Hematopoietic multipotent progenitor cell (in vitro differentiated cells): Measurements from ENCODE around the gene DIPK1B. TPM values are rescaled to one million over a fixed set of nuclear protein-coding genes. Genes with fewer than 3 reads are reported as not detected.

Experiments used
- DNase-seq, 3 donors: peaks; one replicate each; pipeline ENCODE4 v3.0.0-alpha.2; 2011 to 2015; ENCODE audit warnings: low read depth in 2 of 3, low spot score in 2 of 3
- total RNA-seq: library from RNA; depleted of rRNA; stranded (reverse); fragments of >200 nt; gene quantifications from one replicate; pipeline ENCODE4 v1.2.3, GENCODE V29; 2012

DIPK1B gene
- total RNA-seq = 227 TPM

GRCh38 chr9:136711751-136712689, at the start of gene DIPK1B:
TSS of gene DIPK1B (plus strand) at chr9:136712572. CDS start at chr9:136712666, 94 bp downstream.
- DNase-seq = peak in 2 of 3 donors; percentile 74 to 76

DNA sequence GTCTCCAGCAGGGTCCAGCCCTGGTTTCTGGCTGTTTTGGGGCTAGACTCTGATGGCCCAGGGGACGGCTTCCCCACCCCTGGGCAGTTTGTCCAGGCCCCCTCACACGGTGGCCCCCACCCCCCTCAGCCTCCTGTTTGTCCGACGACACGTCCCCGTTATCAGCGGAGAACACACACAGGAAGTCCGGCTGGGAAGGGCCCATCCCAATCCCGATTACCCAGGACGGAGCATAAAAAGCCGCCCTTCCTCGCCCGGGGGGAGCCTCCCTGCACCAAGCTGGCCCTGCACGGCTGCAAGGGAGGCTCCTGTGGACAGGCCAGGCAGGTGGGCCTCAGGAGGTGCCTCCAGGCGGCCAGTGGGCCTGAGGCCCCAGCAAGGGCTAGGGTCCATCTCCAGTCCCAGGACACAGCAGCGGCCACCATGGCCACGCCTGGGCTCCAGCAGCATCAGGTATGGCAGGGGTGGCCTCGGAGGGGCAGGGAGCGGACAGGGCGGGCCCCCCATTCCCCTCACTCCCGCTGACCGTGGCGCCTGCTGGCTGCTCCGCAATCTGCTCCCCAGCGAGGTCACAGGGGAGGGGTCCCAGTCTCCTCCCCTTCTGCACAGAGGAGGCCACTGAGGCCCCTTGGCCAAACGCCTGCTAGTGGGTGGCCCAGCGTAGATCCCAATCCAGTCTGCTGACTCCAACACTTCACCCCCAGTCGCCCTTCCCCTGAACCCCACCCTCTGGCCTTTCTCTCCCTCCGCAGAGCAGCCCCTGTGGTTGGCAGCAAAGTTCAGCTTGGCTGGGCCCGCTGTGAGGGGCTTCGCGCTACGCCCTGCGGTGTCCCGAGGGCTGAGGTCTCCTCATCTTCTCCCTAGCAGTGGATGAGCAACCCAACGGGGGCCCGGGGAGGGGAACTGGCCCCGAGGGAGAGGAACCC, 49.5 kb upstream of the DIPK1B start, which contains the start of gene EGFL7:
EGFL7 (plus strand) TSS at position 261 of the 926 bp plus-strand sequence. CDS start 5,367 bp downstream, outside the sequence.
- DNase-seq = no peak

- DNase-seq = no peak
Observed at GRCh38 chr9:136664000-136664915, 48.1 kb upstream of the DIPK1B start.

GRCh38 chr9:136665111-136665703, 47.2 kb upstream of the DIPK1B start:
- DNase-seq = peak in 1 of 3 donors; percentile 62

GRCh38 chr9:136665704-136666371, 46.5 kb upstream of the DIPK1B start:
- DNase-seq = no peak

DNA sequence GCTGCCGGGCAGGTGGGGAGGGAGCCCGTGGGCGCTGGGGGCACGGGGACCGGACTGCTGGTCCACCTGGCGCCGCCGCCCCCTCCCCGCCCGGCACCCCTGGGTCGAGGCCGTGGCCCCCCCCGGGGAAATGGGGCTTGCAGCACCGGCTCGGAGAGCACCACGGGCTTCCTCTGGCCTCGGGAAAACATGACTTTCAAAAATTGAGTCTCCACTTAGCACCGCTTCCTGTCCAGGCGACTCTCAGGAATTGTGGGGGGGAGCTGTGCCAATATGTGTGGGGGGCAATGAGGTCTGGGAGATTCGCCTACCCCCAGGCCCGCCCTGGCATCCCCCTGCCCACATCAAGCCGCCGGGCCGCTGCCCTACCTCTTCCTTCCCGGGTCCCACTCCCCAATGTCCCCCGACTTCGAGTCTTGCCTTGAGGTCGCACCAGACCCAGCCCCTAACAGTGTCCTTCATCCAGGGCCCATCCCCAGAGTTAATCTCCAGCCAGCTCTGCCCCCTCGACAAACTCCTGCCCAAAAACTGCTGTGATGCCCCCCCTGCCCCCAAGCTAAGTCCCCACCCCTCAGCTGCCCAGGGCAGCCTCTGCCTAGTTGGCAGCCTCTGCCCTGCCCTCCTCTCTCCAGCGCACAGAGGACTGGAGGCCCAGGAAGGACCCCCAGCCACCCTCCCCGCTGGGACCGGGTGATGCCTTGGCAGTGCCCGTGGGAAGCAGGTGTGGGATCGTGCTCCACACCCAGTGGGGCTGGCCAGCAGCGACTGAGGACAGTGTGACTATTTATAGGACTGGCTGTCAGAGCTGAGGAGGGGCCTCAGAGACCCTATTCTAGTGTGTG, 45.8 kb upstream of the DIPK1B start:
- no peak for DNase-seq

DNA sequence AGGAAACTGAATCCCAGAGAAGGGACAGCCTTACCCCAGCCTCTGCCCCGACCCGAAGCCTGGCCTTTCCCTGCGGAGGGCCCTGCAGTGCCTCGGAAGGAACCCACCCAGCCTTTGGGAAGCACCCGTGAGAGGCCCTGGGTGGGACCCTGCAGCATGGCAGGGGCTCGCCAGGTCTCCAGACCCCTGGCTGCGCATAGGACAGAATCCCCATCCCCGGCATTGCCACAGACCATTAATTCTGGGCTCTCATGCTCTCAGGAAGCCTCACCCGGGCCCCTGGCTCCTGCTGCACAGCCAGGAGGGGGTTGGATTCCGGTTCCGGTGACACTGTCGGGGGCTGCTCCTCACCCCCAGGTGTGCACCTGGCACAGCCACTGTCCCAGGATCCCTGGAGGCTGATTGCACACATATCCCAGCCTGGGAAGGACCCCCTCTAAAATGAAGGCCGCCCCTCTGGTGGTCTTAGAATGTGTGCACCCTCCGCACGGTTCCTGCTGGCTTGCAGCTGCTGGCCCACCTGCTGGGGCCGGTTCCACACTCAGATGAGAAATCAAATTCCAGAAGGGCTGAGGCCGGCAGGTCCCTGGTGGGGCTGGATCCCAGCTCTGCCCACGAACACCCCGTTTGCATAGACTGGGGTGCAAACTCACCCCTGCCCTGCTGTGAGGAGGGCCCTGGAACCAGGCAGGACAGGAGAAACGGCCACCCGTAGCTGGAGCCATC, 45.0 kb upstream of the DIPK1B start:
- no peak for DNase-seq

DNA sequence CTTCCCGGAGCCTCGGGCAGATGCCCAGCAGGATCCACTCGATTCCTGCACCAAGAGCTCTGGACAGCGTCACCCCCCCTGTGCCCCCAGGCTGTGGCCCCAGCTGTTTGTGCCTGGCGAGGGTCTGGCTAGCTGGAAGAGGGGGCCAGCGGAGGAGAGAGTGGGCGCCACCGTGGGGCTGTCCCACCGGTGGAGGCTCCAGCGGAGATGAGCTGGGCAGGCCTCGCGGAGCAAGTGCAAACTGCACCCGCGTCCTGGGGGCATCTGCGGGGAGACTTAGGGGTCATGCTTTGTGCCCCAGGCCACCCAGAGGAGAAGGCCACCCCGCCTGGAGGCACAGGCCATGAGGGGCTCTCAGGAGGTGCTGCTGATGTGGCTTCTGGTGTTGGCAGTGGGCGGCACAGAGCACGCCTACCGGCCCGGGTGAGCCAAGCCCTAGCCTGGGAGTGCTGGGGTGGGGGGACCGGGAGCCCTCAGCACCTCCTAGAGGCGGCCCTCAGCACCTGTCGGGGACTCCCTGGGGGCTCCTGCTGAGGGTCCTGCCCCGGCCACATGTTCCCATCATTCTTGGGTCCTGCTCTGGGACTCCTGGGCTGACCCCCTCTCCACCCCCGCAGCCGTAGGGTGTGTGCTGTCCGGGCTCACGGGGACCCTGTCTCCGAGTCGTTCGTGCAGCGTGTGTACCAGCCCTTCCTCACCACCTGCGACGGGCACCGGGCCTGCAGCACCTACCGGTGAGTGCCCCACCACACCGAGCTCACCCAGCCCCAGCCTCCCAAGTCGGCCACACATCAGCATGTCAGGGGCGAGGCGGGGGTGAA, 44.2 kb upstream of the DIPK1B start:
- DNase-seq = no peak

DNA sequence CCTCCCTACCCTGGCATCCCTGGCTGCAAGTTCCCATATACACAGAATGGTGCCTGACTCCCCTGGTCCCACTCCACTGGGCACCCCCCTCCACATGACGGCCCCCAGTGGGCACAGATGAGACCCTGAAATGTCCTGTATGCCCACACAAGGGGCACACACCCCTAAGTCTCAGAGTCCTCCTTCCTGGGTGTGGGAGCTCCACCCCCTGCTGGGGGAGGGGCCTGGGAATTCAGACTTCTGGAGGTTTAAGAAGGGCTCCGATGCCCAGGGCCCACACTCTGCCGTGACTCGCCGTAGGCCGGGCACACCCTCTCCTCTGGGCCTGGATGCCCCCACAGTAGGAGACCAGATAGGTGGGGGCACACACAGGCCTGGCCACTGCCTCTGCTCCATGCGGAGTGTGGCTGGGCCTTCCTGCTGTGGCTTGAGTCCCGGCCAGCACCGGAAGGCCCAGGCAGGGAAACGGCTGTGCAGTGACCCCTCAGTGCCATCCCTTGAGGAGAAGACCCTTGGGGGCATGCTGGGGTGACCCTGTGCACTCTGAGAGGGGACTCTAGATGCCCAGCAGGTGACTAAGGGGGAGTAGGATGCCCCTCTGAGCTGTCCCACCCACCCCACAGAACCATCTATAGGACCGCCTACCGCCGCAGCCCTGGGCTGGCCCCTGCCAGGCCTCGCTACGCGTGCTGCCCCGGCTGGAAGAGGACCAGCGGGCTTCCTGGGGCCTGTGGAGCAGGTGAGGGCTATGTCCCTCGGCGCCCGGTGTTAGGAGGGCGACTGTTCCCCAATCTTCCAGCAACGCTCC, 43.2 kb upstream of the DIPK1B start:
- no peak for DNase-seq

DNA sequence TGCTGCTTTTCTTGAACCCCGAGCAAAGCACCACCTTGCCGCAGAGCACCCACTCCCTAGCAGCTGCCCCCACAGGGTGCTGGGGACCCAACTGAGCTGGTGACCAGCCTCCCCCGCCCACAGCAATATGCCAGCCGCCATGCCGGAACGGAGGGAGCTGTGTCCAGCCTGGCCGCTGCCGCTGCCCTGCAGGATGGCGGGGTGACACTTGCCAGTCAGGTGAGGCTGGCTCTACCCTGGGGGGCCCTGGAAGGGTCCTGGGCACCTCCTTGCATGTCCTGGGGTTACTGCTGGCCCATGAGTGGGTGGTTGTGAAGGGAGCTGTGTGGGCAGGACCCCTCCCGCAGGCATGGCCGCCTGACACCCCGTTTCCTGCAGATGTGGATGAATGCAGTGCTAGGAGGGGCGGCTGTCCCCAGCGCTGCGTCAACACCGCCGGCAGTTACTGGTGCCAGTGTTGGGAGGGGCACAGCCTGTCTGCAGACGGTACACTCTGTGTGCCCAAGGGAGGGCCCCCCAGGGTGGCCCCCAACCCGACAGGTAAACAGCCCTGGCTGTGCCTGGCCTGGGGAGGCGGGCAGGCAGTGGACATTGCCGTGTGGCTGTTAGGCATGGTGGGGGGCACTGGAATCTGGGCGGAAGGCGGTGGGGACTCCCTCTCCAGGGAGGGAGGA, 42.4 kb upstream of the DIPK1B start:
- DNase-seq = peak in 1 of 3 donors; percentile 59

DNA sequence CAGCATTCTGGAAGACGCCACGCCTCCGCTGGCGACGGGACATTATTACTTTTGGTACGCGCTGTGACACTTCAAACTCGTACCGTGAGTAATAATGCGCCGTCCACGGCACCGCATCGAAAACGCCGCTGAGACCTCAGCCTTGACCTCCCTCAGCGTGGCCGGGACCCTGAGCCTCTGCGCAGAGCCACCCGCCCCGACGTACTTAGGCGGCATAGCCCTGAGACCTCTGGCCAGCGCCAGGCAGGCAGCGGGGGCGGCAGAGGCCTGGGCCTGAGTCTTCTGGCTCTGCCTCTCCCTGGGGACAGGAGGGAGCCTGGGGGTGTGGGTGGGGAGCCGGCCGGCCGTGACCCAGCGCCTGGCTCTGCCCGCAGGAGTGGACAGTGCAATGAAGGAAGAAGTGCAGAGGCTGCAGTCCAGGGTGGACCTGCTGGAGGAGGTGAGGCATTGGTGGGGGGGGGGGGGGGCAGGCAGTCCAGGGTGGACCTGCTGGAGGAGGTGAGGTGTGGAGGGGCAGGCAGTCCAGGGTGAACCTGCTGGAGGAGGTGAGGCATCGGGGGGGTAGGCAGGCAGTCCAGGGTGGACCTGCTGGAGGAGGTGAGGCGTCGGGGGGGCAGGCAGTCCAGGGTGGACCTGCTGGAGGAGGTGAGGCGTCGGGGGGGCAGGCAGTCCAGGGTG, 41.7 kb upstream of the DIPK1B start:
- DNase-seq = no peak

GRCh38 chr9:136671254-136671614, 41.1 kb upstream of the DIPK1B start:
- DNase-seq = no peak

DNA sequence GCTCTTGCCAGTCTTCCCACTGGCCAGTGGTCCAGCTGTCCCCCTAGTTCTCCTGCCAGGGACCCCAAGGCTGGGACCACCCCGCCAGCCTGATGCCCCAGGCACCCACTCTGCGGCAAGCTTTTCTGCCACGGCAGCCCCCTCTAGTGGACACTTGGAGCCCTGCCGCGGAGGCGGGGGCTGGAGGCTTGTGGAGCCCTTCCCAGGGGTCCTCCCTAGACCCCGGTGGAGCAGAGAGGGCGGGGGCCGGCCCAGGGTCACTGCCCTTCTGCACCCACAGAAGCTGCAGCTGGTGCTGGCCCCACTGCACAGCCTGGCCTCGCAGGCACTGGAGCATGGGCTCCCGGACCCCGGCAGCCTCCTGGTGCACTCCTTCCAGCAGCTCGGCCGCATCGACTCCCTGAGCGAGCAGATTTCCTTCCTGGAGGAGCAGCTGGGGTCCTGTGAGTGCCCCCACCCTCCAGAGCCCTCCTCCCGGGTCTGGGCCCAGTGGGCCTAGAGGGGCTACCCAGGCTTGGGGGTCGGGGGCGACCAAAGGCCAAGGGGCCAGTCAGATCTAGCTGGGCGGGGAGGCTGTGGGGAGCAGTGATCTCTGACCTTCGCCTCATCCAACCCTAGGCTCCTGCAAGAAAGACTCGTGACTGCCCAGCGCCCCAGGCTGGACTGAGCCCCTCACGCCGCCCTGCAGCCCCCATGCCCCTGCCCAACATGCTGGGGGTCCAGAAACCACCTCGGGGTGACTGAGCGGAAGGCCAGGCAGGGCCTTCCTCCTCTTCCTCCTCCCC, 40.5 kb upstream of the DIPK1B start:
- peak in 1 of 3 donors; percentile 65 for DNase-seq
